Heart right ventricle (tissue), 16 donors: ENCODE measurements around the gene RNF11. TPM values are rescaled to one million over a fixed set of nuclear protein-coding genes. Genes with fewer than 3 reads are reported as not detected.

ENCODE experiments used
- ATAC-seq, 8 donors: fragments of 200-7000 bp; cut with Tn5 transposase; one replicate each; pipeline ENCODE4 v1.9.1; 2020; ENCODE audit warnings: mild to moderate bottlenecking in 8 of 8, moderate library complexity in 8 of 8, moderate number of reproducible peaks in 1 of 8
- DNase-seq, 2 donors: peaks; one replicate each; pipeline ENCODE4 v3.0.0-alpha.2; 2020
- H3K27ac ChIP-seq, 10 donors: fragments of 200-600 bp; sonication (generic) in 2 of 10; one replicate each; pipeline versions ENCODE4 v1.5.0 to v1.8.0; 2020 to 2022; ENCODE audit warnings: mild to moderate bottlenecking in 3 of 10
- H3K27me3 ChIP-seq, 7 donors: fragments of 200-600 bp; one replicate each; pipeline ENCODE4 v1.8.0; 2021 to 2022; ENCODE audit warnings: mild to moderate bottlenecking in 2 of 7
- H3K36me3 ChIP-seq, 9 donors: fragments of 200-600 bp; sonication (generic) in 1 of 9; one replicate each; pipeline versions ENCODE4 v1.5.0 to v1.8.0; 2020 to 2022; ENCODE audit warnings: mild to moderate bottlenecking in 2 of 9
- H3K4me1 ChIP-seq, 9 donors: fragments of 200-600 bp; sonication (generic) in 1 of 9; one replicate each; pipeline versions ENCODE4 v1.5.0 to v1.8.0; 2020 to 2022; ENCODE audit warnings: mild to moderate bottlenecking in 4 of 9
- H3K4me3 ChIP-seq, 10 donors: fragments of 200-600 bp; sonication (generic) in 2 of 10; one replicate each; pipeline versions ENCODE4 v1.5.0 to v1.8.0; 2020 to 2022; ENCODE audit warnings: mild to moderate bottlenecking in 7 of 10, moderate library complexity in 2 of 10
- H3K9me3 ChIP-seq, 11 donors: fragments of 200-600 bp in 10 of 11; sonication (generic) in 2 of 11; one replicate each; pipeline versions ENCODE4 v1.5.0 to v1.8.0; 2013 to 2022; ENCODE audit warnings: mild to moderate bottlenecking in 2 of 11, control low read depth in 1 of 11, moderate library complexity in 1 of 11
- CTCF ChIP-seq, 9 donors: fragments of 200-600 bp; sonication (generic) in 2 of 9; IDR thresholded peaks; one replicate each; pipeline versions ENCODE4 v1.5.0 to v1.8.0; 2021 to 2022; ENCODE audit warnings: antibody characterized with exemption in 9 of 9, mild to moderate bottlenecking in 5 of 9, moderate library complexity in 1 of 9
- WGBS, 2 donors: extraction: QIAGEN DNeasy Blood & Tissue Kit; methylation state at CpG; one replicate each; pipeline ENCODE4 v1.1.7; 2013; ENCODE audit warnings: inconsistent platforms in 1 of 2; 5-methylcytosine and 5-hydroxymethylcytosine counted together
- intact Hi-C, 10 donors: fragments of 100-400 bp; cut with DNase I; formaldehyde crosslinking; loops; one replicate each; pipeline versions ENCODE4 v1.11.1 to v1.14.2; 2022
- polyA plus RNA-seq, 2 donors: library from polyadenylated mRNA; stranded (reverse); fragments of 200-250 nt; gene quantifications; one replicate each; pipeline ENCODE4 v1.2.3, GENCODE V29; 2013
- total RNA-seq, 10 donors: library from RNA; stranded (reverse); fragmentation: NEBNext Ultra II Directional in 3 of 10; extraction: Animal tissue kit (Norgen Biotek cat#: 25700) in 3 of 10; gene quantifications; one replicate each; pipeline versions ENCODE4 v1.2.1 to v1.2.4, GENCODE V29; 2021 to 2023
- donor health status: Arrhythmogenic right ventricular cardiomyopathy.
- donor health status: ischemic (EF 13 %, LVEDD 7.1; RV severe dilation, severe dysfunction).
- donor health status: healthy with polysubstance abuse.
- donor health status: DM: no; HTN: yes; CAD: no.
- donor health status: DM: no; HTN: no; CAD: no.
- donor health status: ischemic (EF 25% LVEDD 6.9; RV normal size, moderate dysfunction).
- donor health status: ischemic (EF 25% LVEDD 5.7; RV mildly dilated, moderate dysfunction).
- donor health status: healthy.
- donor health status: DM: yes; HTN: yes; CAD: no.
- donor health status: Ischemic cardiomyopathy.
- donor health status: ischemic (EF 35%, LVEDD 5.7; RV mildly dilated, moderate dysfunction).
- donor health status: nonischemic (EF 11% LVEDD 7.7; RV severe dilation, severe dysfunction).
- donor health status: DM: yes; HTN: yes; CAD: no.
- donor health status: PGD.
- donor health status: ischemic (EF 29% LVEDD 5.4; RV normal size, mild dysfunction).
- donor health status: nonischemic (EF 23%, LVEDD 6.1; RV moderate dilation, normal function).

Gene RNF11
- total and polyA plus RNA-seq, 12 donors = 33.5 to 157 (median 114) TPM

- no peak for TF ChIP-seq CTCF (IDR thresholded peaks at IDR 0.05)
- intact Hi-C loops = no loop called here
- DNase-seq = no peak
Measured at GRCh38 chr1:51253691-51254090, 17.6 kb downstream of the RNF11 start.

GRCh38 chr1:51255331-51255730 is 19.3 kb downstream of the RNF11 start:
- TF ChIP-seq CTCF (IDR thresholded peaks at IDR 0.05) = no peak
- H3K27me3 ChIP-seq = no peaks in the 10 kb centered on the region
- intact Hi-C loops = no loop called here
- peak overlapping the region in 1 of 10 donors; percentile 32 for H3K27ac ChIP-seq
- H3K36me3 ChIP-seq = no peaks in the 10 kb centered on the region
- no peaks in the 10 kb centered on the region for H3K9me3 ChIP-seq
- no peak for ATAC-seq
- no peak for DNase-seq
- 93% methylated on average over 3 of the region's 3 CpGs for WGBS, 2 donors
- no peak overlapping the region for H3K4me3 ChIP-seq
- peaks cover 6 to 52% (median 35%) of the 10 kb centered on the region in 9 donors for H3K4me1 ChIP-seq

More at GRCh38 chr1:51253691-51254090, 17.6 kb downstream of the RNF11 start:
- H3K27me3 ChIP-seq = no peaks in the 10 kb centered on the region
- H3K9me3 ChIP-seq = no peaks in the 10 kb centered on the region
- no peak overlapping the region for H3K27ac ChIP-seq
- no peak for ATAC-seq
- H3K36me3 ChIP-seq = no peaks in the 10 kb centered on the region
- peaks cover 0 to 48% (median 20%) of the 10 kb centered on the region in 9 donors for H3K4me1 ChIP-seq
- 95 to 97% methylated on average over 5 of the region's 5 CpGs for WGBS, 2 donors
- H3K4me3 ChIP-seq = no peak overlapping the region

GRCh38 chr1:51263147-51263877 is 27.2 kb downstream of the RNF11 start:
- no peaks in the 10 kb centered on the region for H3K36me3 ChIP-seq
- peaks cover 11 to 100% (median 89%) of the 10 kb centered on the region in 9 donors for H3K4me1 ChIP-seq
- no peaks in the 10 kb centered on the region for H3K9me3 ChIP-seq
- no peak for TF ChIP-seq CTCF (IDR thresholded peaks at IDR 0.05)
- 88 to 93% methylated on average over 4 of the region's 4 CpGs for WGBS, 2 donors
- H3K27me3 ChIP-seq = no peaks in the 10 kb centered on the region
- intact Hi-C loops = no loop called here
- no peak for ATAC-seq
- H3K4me3 ChIP-seq = no peak overlapping the region
- peak overlapping the region in 3 of 10 donors; percentile 56 to 80 (median 61) for H3K27ac ChIP-seq
- no peak for DNase-seq

- Histone ChIP-seq H3K27ac (peak overlapping the region in 6 of 10 donors; percentile 48 to 80 (median 60)), H3K4me1 (peaks cover 6 to 100% (median 89%) of the 10 kb centered on the region in 9 donors), H3K9me3 (no peaks in the 10 kb centered on the region), H3K27me3 (no peaks in the 10 kb centered on the region), H3K4me3 (peak overlapping the region in 1 of 10 donors; percentile 3), H3K36me3 (no peaks in the 10 kb centered on the region)
- intact Hi-C loops = no loop called here
- DNase-seq (peak in 1 of 2 donors; percentile 14), ATAC-seq (peak in 7 of 8 donors; percentile 67 to 82 (median 75))
- WGBS, 2 donors = 5 to 12% methylated on average over 3 of the region's 3 CpGs
- TF ChIP-seq CTCF (IDR thresholded peaks at IDR 0.05) = no peak
Measured at GRCh38 chr1:51264451-51264850, 28.4 kb downstream of the RNF11 start.
